GM12865 (cell line): Measurements from ENCODE around the gene LIPG.
A peak's percentile ranks its signal among the peaks of the same experiment; 100 is the strongest.

Source experiments
- DNase-seq: peaks from one replicate; pipeline ENCODE4 v3.0.0; 2010; ENCODE audit warnings: low read depth
- H3K4me3 ChIP-seq: 2 replicates; pipeline ENCODE4 v1.5.1; 2011; ENCODE audit warnings: mild to moderate bottlenecking, low read depth, low read length, control low read depth
- TF ChIP-seq, protein P1 (sequence below): IDR thresholded peaks from 2 replicates; pipeline ENCODE4 v1.5.1; 2011; ENCODE audit warnings: low read length, control low read depth, low read depth, inconsistent platforms; ENCODE audit not compliant: insufficient read depth; ENCODE audit errors: missing control alignments

The LIPG gene

GRCh38 chr18:49529596-49529995, 32.3 kb upstream of the LIPG start:
- TF ChIP-seq, protein P1, sequence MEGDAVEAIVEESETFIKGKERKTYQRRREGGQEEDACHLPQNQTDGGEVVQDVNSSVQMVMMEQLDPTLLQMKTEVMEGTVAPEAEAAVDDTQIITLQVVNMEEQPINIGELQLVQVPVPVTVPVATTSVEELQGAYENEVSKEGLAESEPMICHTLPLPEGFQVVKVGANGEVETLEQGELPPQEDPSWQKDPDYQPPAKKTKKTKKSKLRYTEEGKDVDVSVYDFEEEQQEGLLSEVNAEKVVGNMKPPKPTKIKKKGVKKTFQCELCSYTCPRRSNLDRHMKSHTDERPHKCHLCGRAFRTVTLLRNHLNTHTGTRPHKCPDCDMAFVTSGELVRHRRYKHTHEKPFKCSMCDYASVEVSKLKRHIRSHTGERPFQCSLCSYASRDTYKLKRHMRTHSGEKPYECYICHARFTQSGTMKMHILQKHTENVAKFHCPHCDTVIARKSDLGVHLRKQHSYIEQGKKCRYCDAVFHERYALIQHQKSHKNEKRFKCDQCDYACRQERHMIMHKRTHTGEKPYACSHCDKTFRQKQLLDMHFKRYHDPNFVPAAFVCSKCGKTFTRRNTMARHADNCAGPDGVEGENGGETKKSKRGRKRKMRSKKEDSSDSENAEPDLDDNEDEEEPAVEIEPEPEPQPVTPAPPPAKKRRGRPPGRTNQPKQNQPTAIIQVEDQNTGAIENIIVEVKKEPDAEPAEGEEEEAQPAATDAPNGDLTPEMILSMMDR: no peak
- no peak overlapping the region for H3K4me3 ChIP-seq
- no peak for DNase-seq

DNA sequence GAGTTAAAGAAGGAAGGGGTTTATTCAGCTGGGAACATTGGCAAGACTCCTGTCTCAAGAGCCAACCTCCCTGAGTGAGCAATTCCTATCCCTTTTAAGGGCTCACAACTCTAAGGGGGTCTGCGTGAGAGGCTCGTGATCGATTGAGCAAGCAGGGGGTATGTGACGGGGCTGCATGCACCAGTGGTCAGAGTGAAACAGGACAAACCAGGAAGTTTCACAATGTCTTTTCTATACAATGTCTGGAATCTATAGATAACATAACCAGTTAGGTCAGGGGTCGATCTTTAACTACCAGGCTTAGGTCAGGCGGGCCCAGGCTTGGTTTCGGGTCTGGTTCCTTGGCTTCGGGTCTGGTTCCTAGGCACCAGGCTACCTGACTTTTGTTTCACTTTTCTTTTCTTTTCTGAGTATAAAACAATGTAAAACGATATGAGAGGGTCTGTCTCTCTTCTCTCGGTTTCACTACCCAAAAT, 30.1 kb upstream of the LIPG start:
- DNase-seq: peak; percentile 59
- TF ChIP-seq, protein P1: no peak
- H3K4me3 ChIP-seq: peak overlapping the region; percentile 47

- no peak overlapping the region for H3K4me3 ChIP-seq
- DNase-seq: no peak
- TF ChIP-seq, protein P1: no peak
These were observed 26.8 kb upstream of the LIPG start for GRCh38 chr18:49534846-49535601.

DNA sequence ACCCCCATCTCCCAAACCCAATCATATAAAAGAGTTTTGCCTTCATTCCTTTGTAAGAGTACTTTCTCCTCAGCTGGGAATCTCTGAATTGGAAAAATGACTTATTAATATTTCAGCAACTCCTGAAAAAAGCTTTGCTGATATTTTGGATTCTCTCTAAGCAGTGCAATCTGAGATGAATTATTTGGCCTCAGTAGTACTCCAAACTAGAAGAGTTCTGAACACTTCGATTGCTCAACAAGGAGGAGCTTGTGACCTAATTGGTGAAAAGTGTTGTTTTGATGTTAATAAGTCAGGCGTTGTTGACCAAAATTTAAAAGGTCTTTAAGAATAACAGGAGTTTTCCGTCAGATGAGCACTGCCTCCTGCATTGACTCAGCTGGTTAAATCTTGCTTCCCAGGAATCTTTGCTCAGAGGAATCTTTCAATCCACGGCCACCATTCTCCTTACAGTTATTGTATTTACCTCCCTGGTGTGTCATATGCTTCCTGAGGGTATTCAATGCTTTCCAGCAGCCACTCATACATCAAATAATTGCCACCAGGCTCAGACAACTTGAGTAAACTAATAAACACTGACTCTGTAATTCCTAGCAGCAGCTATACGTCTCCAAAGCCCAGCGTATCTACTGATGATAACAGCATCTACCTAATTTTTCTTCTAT, 24.5 kb upstream of the LIPG start:
- no peak for DNase-seq
- no peak overlapping the region for H3K4me3 ChIP-seq
- TF ChIP-seq, protein P1: no peak

GRCh38 chr18:49544362-49544761, 17.5 kb upstream of the LIPG start:
- H3K4me3 ChIP-seq: no peak overlapping the region
- no peak for DNase-seq
- TF ChIP-seq, protein P1: no peak

- no peak for DNase-seq
- TF ChIP-seq, protein P1: no peak
- no peak overlapping the region for H3K4me3 ChIP-seq
These were observed 15.6 kb upstream of the LIPG start for GRCh38 chr18:49546278-49546677.
